SU-DHL-6 (cell line): ENCODE measurements around the gene CENPL.

Experiments used
- H2AFZ ChIP-seq: fragments of 200-600 bp; sonication (generic); 2 replicates; pipeline ENCODE4 v1.6.1; 2014; ENCODE audit warnings: low read depth, mild to moderate bottlenecking, moderate library complexity, mixed read lengths, antibody characterized with exemption, low read length; ENCODE audit not compliant: severe bottlenecking
- H3F3A ChIP-seq: fragments of 200-600 bp; shearing (Covaris generic); 2 replicates; pipeline ENCODE4 v1.6.0; 2016; ENCODE audit warnings: antibody characterized with exemption, mild to moderate bottlenecking; ENCODE audit not compliant: insufficient read depth
- H3K27ac ChIP-seq: fragments of 200-600 bp; sonication (generic); 2 replicates; pipeline ENCODE4 v1.5.1; 2016; ENCODE audit warnings: low read depth, mild to moderate bottlenecking, low read length, moderate library complexity, mixed read lengths
- H3K27me3 ChIP-seq: fragments of 200-600 bp; sonication (generic), shearing (Covaris generic); 2 replicates; pipeline ENCODE4 v1.6.0; 2014; ENCODE audit warnings: mild to moderate bottlenecking, low read length
- H3K36me3 ChIP-seq: fragments of 200-600 bp; sonication (generic); 2 replicates; pipeline ENCODE4 v1.6.1; 2014; ENCODE audit warnings: mild to moderate bottlenecking, low read length, mixed read lengths
- H3K4me2 ChIP-seq: fragments of 300-600, 200-600 bp; shearing (Covaris generic), sonication (generic); 2 replicates; pipeline ENCODE4 v1.6.0; 2014; ENCODE audit warnings: low read length, low read depth, mild to moderate bottlenecking; ENCODE audit not compliant: poor library complexity, severe bottlenecking
- H3K4me3 ChIP-seq: fragments of 200-600 bp; sonication (generic); 2 replicates; pipeline ENCODE4 v1.5.1; 2014; ENCODE audit warnings: antibody characterized with exemption, low read length, mild to moderate bottlenecking, mixed read lengths; ENCODE audit not compliant: insufficient read depth, poor library complexity, severe bottlenecking
- H3K79me2 ChIP-seq: fragments of 200-600 bp; sonication (generic); 2 replicates; pipeline ENCODE4 v1.6.1; 2014; ENCODE audit warnings: mild to moderate bottlenecking, low read length, moderate library complexity; ENCODE audit not compliant: insufficient read depth
- H3K9ac ChIP-seq: fragments of 200-600 bp; sonication (generic); 2 replicates; pipeline ENCODE4 v1.7.0; 2014; ENCODE audit warnings: mild to moderate bottlenecking, low read length
- H3K9me2 ChIP-seq: fragments of 200-600 bp; sonication (generic); replicated peaks from 2 replicates; pipeline ENCODE4 v1.6.1; 2014; ENCODE audit warnings: low read length; ENCODE audit not compliant: insufficient read depth
- H3K9me3 ChIP-seq: fragments of 200-600 bp; sonication (generic); 2 replicates; pipeline ENCODE4 v1.6.1; 2014; ENCODE audit warnings: low read length, mixed read lengths; ENCODE audit not compliant: insufficient read depth
- H4K20me1 ChIP-seq: fragments of 200-600 bp; sonication (generic); 2 replicates; pipeline ENCODE4 v1.6.1; 2014; ENCODE audit warnings: low read depth, mild to moderate bottlenecking, antibody characterized with exemption, low read length, moderate library complexity, mixed read lengths
- EZH2phosphoT487 ChIP-seq: fragments of 200-600 bp; sonication (generic), shearing (Covaris generic); conservative IDR thresholded peaks from 2 replicates; pipeline ENCODE4 v1.6.1; 2018; ENCODE audit warnings: mild to moderate bottlenecking, antibody characterized with exemption, low read length, moderate library complexity, mixed read lengths
- TF ChIP-seq, protein P1 (sequence below): fragments of 200-600 bp; sonication (generic); IDR thresholded peaks from one replicate; pipeline ENCODE4 v1.5.1; 2017; ENCODE audit warnings: antibody characterized with exemption, mild to moderate bottlenecking, low read length, moderate library complexity; ENCODE audit not compliant: insufficient read depth, poor library complexity, severe bottlenecking

CENPL gene

DNA sequence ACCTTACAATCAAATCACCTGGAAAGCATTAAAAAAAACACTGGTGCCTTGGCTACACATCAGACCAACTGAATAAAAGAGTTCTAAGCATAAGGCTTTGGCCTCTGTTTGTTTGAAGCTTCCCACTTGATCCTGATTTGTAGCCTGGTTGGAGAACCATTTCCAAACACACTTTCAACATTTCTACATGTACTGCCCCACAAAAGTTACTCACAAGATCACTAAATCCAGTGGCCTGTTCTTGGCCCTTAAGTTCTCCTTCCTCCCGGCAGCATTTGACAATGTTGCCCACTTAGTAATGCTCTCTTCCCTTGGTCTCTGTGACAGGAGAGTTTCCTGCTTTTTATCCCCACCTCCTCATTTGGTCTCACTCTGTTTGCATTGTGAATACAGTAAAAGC, 31.3 kb upstream of the CENPL start:
- no peak for TF ChIP-seq EZH2phosphoT487
- TF ChIP-seq, protein P1, sequence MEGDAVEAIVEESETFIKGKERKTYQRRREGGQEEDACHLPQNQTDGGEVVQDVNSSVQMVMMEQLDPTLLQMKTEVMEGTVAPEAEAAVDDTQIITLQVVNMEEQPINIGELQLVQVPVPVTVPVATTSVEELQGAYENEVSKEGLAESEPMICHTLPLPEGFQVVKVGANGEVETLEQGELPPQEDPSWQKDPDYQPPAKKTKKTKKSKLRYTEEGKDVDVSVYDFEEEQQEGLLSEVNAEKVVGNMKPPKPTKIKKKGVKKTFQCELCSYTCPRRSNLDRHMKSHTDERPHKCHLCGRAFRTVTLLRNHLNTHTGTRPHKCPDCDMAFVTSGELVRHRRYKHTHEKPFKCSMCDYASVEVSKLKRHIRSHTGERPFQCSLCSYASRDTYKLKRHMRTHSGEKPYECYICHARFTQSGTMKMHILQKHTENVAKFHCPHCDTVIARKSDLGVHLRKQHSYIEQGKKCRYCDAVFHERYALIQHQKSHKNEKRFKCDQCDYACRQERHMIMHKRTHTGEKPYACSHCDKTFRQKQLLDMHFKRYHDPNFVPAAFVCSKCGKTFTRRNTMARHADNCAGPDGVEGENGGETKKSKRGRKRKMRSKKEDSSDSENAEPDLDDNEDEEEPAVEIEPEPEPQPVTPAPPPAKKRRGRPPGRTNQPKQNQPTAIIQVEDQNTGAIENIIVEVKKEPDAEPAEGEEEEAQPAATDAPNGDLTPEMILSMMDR: no peak
- peaks cover 34% of the 10 kb centered on the region for H3K36me3 ChIP-seq
- no peaks in the 10 kb centered on the region for H3K9me2 ChIP-seq
- no peaks in the 10 kb centered on the region for H3K79me2 ChIP-seq
- H3K4me3 ChIP-seq: no peak overlapping the region
- H2AFZ ChIP-seq: no peak overlapping the region
- H3K9me3 ChIP-seq: no peaks in the 10 kb centered on the region
- no peak overlapping the region for H3K4me2 ChIP-seq
- H4K20me1 ChIP-seq: no peaks in the 10 kb centered on the region
- H3K27me3 ChIP-seq: no peaks in the 10 kb centered on the region
- no peak overlapping the region for H3K9ac ChIP-seq
- H3F3A ChIP-seq: peaks cover 38% of the 10 kb centered on the region
- no peak overlapping the region for H3K27ac ChIP-seq

DNA sequence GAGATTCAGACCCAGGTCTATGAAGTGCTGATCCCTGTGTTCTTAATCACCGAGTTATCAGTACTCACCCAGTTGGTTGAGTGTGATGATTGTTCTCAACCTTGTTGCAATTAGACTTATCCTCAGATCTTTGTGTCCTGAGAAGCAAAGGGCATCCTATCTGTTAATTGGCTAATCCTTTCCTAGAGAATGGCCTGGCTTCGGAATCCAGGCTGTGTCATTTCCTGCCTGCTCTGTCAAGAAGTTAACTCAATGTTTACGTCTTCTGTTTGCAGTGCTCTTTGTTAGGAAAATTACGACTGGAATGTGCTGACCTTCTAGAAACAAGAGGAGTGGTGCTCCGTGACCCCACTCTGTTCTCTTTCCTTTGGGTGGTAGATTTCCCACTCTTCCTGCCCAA, 28.4 kb upstream of the CENPL start:
- no peaks in the 10 kb centered on the region for H3K27me3 ChIP-seq
- H3K9me2 ChIP-seq: no peaks in the 10 kb centered on the region
- H3K9me3 ChIP-seq: no peaks in the 10 kb centered on the region
- TF ChIP-seq, protein P1: no peak
- TF ChIP-seq EZH2phosphoT487: no peak
- no peak overlapping the region for H3K9ac ChIP-seq
- peaks cover 27% of the 10 kb centered on the region; the same call in 1 of the 2 replicates for H3K36me3 ChIP-seq
- H3K4me3 ChIP-seq: no peak overlapping the region
- H3K27ac ChIP-seq: no peak overlapping the region
- H3K4me2 ChIP-seq: no peak overlapping the region
- no peaks in the 10 kb centered on the region for H3K79me2 ChIP-seq
- H3F3A ChIP-seq: peaks cover 31% of the 10 kb centered on the region
- H2AFZ ChIP-seq: no peak overlapping the region
- H4K20me1 ChIP-seq: no peaks in the 10 kb centered on the region

DNA sequence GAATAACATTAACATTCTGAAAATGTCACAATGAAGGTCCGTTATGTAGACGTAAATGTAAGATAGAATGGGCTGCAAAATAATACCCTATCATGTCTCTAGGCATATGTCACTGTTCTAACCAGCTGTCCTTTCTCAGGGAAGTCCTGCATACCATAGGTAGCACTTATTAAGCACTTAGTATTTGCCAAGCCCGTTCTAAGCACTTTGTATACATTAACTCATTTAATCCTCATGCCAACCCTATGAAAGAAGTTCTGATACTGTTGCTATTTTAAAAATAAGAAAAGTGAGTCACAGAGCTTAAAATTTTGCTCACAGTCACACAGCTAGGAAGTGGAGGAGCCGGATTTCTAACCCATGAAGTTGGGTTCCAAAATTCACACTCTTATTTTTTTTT, 27.4 kb upstream of the CENPL start:
- Histone ChIP-seq H3K4me2 (no peak overlapping the region), H2AFZ (no peak overlapping the region), H3K36me3 (peaks cover 19% of the 10 kb centered on the region; the same call in 1 of the 2 replicates), H4K20me1 (no peaks in the 10 kb centered on the region), H3K27ac (no peak overlapping the region), H3F3A (peaks cover 21% of the 10 kb centered on the region; the same call in 1 of the 2 replicates), H3K9me3 (no peaks in the 10 kb centered on the region), H3K9me2 (no peaks in the 10 kb centered on the region), H3K4me3 (no peak overlapping the region), H3K9ac (no peak overlapping the region), H3K27me3 (no peaks in the 10 kb centered on the region), H3K79me2 (no peaks in the 10 kb centered on the region)
- no peak for TF ChIP-seq EZH2phosphoT487
- TF ChIP-seq, protein P1: no peak
